Stimulated activated CD4-positive, alpha-beta T cell treated with anti-CD3 and anti-CD28 coated beads, Interleukin-4, amount 100 ng/mL, for 1 hour (primary cell): Measurements from ENCODE around the gene NELFB.

Experiments used
- DNase-seq: peaks from one replicate; pipeline ENCODE4 v3.0.0-alpha.2; 2020

Gene NELFB

DNA sequence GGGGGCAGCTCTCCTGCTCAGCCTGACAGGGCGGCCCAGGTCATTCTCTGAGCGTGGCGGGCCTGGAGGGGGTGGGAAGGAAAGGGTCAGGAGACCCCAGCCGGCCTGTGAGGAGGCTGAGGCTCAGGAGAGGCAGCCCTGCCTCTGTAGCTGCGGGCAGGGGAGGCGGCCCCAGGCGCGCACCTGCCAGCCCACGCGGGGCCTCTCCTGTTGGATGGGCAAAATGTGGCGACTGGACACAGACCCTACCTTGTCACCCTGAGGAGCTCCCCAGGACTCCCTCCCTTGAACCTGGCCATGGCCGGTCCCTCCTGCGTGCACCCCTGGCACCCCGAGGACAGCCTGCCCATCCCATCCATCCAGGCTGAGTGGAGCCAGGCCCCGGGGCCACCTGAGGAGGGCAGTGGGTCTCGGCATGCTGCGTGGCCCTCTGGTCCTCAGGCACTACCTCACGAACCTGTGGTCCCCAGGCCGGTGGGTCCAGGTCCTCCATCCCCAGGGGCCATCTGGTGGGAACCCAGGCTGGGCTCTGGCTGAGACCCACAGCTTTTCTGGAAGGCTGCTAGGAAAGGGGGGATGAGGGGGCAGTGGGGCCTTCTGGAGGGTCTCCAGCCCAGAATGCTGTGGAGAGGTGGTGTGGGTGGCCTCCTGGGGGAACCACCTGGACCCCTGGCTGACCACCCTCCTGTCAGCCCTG lies 62.0 kb downstream of the NELFB start:
- no peak for DNase-seq

GRCh38 chr9:137317718-137318511 lies 62.8 kb downstream of the NELFB start:
- no peak for DNase-seq

- no peak for DNase-seq
These were observed 63.5 kb downstream of the NELFB start for GRCh38 chr9:137318602-137319001.

GRCh38 chr9:137319011-137319738 lies 64.0 kb downstream of the NELFB start:
- no peak for DNase-seq

GRCh38 chr9:137319739-137320551 lies 64.8 kb downstream of the NELFB start:
- no peak for DNase-seq

- DNase-seq: no peak
These were observed 65.6 kb downstream of the NELFB start for GRCh38 chr9:137320555-137321384.

GRCh38 chr9:137321726-137322361 lies 66.7 kb downstream of the NELFB start:
- DNase-seq: no peak
